OCI-LY1 (cell line): ENCODE results near the gene ZNF692.

Experiments
- H2AFZ ChIP-seq: fragments of 200-600 bp; sonication (generic), shearing (Covaris generic); 2 replicates; pipeline ENCODE4 v1.6.0; 2014; ENCODE audit warnings: antibody characterized with exemption, mild to moderate bottlenecking, low read length
- H3F3A ChIP-seq: fragments of 200-600 bp; sonication (generic), shearing (Covaris generic); 2 replicates; pipeline ENCODE4 v1.6.0; 2014; ENCODE audit warnings: mild to moderate bottlenecking, antibody characterized with exemption, low read length, moderate library complexity; ENCODE audit not compliant: insufficient read depth
- H3K27ac ChIP-seq: fragments of 200-600 bp; sonication (generic); 2 replicates; pipeline ENCODE4 v1.5.1; 2014; ENCODE audit warnings: low read length, mixed run types, mild to moderate bottlenecking, low read depth; ENCODE audit not compliant: poor library complexity, severe bottlenecking
- H3K27me3 ChIP-seq: fragments of 200-600 bp; sonication (generic); 2 replicates; pipeline ENCODE4 v1.6.0; 2014; ENCODE audit warnings: antibody characterized with exemption, mild to moderate bottlenecking, low read length, moderate library complexity; ENCODE audit not compliant: insufficient read depth
- H3K36me3 ChIP-seq: fragments of 200-600 bp; sonication (generic); 2 replicates; pipeline ENCODE4 v1.6.1; 2014; ENCODE audit warnings: mild to moderate bottlenecking, antibody characterized with exemption, low read length, moderate library complexity, mixed read lengths; ENCODE audit not compliant: insufficient read depth
- H3K4me1 ChIP-seq: fragments of 200-600 bp; sonication (generic); 2 replicates; pipeline ENCODE4 v1.5.1; 2014; ENCODE audit warnings: mild to moderate bottlenecking, low read length, moderate library complexity; ENCODE audit not compliant: insufficient read depth, severe bottlenecking
- H3K4me2 ChIP-seq: fragments of 200-600 bp; sonication (generic), shearing (Covaris generic); 2 replicates; pipeline ENCODE4 v1.6.1; 2014; ENCODE audit warnings: low read length
- H3K4me3 ChIP-seq: fragments of 200-600 bp; sonication (generic); 2 replicates; pipeline ENCODE4 v1.5.1; 2014; ENCODE audit warnings: low read length, low read depth, mild to moderate bottlenecking, mixed read lengths; ENCODE audit not compliant: poor library complexity, severe bottlenecking
- H3K79me2 ChIP-seq: fragments of 200-600 bp; shearing (Covaris generic); 2 replicates; pipeline ENCODE4 v1.6.1; 2016; ENCODE audit warnings: mixed run types, low read length, mixed read lengths; ENCODE audit not compliant: insufficient read depth
- H3K9ac ChIP-seq: fragments of 200-600 bp; sonication (generic), shearing (Covaris generic); 2 replicates; pipeline ENCODE4 v1.6.1; 2014; ENCODE audit warnings: mild to moderate bottlenecking, low read length, mixed read lengths
- H3K9me2 ChIP-seq: fragments of 200-600 bp; sonication (generic), shearing (Covaris generic); 2 replicates; pipeline ENCODE4 v1.6.1; 2014; ENCODE audit warnings: low read depth, mild to moderate bottlenecking, low read length, mixed read lengths
- H3K9me3 ChIP-seq: fragments of 200-600 bp; shearing (Covaris generic); 2 replicates; pipeline ENCODE4 v1.6.1; 2014; ENCODE audit warnings: low read length, mixed read lengths
- H4K20me1 ChIP-seq: fragments of 200-600 bp; sonication (generic), shearing (Covaris generic); 2 replicates; pipeline ENCODE4 v1.6.0; 2016; ENCODE audit warnings: mild to moderate bottlenecking, low read length; ENCODE audit not compliant: insufficient read depth
- CTCF ChIP-seq: fragments of 200-600 bp; sonication (generic), shearing (Covaris generic); IDR thresholded peaks from 2 replicates; pipeline ENCODE4 v1.5.1; 2017; ENCODE audit warnings: mild to moderate bottlenecking, antibody characterized with exemption, low read length, moderate library complexity, mixed read lengths
- EZH2 ChIP-seq: fragments of 200-600 bp; sonication (generic), shearing (Covaris generic); IDR thresholded peaks from 2 replicates; pipeline ENCODE4 v1.8.0; 2017; ENCODE audit warnings: borderline replicate concordance, mixed run types, mild to moderate bottlenecking, antibody characterized with exemption, low read length, moderate library complexity, mixed read lengths

Gene ZNF692

GRCh38 chr1:248825136-248825535 is 33.7 kb downstream of the ZNF692 start:
- no peaks in the 10 kb centered on the region for H4K20me1 ChIP-seq
- H3K79me2 ChIP-seq = no peaks in the 10 kb centered on the region

GRCh38 chr1:248824701-248825100 is 34.2 kb downstream of the ZNF692 start:
- H3K4me1 ChIP-seq = peaks cover 46% of the 10 kb centered on the region
- peak overlapping the region; percentile 88; the same call in 1 of the 2 replicates for H3K9ac ChIP-seq
- no peaks in the 10 kb centered on the region for H3K9me2 ChIP-seq
- no peaks in the 10 kb centered on the region for H4K20me1 ChIP-seq
- H3K9me3 ChIP-seq = no peaks in the 10 kb centered on the region
- H3K36me3 ChIP-seq = peaks cover 27% of the 10 kb centered on the region; the same call in 1 of the 2 replicates
- no peak overlapping the region for H2AFZ ChIP-seq
- H3K79me2 ChIP-seq = no peaks in the 10 kb centered on the region
- H3K27ac ChIP-seq = no peak overlapping the region
- H3K27me3 ChIP-seq = no peaks in the 10 kb centered on the region
- peak overlapping the region; percentile 77 for H3K4me3 ChIP-seq
- H3F3A ChIP-seq = no peaks in the 10 kb centered on the region
- TF ChIP-seq EZH2 = no peak
- H3K4me2 ChIP-seq = peak overlapping the region; percentile 76

More at GRCh38 chr1:248825136-248825535, 33.7 kb downstream of the ZNF692 start:
- Histone ChIP-seq H3K9me3 (no peaks in the 10 kb centered on the region), H3K27ac (peak overlapping the region; percentile 24), H3K4me2 (peak overlapping the region; percentile 76), H3K9ac (peak overlapping the region; percentile 88), H3F3A (no peaks in the 10 kb centered on the region), H2AFZ (no peak overlapping the region; the same call in 1 of the 2 replicates), H3K36me3 (peaks cover 24% of the 10 kb centered on the region; the same call in 1 of the 2 replicates), H3K4me1 (peaks cover 46% of the 10 kb centered on the region), H3K27me3 (no peaks in the 10 kb centered on the region), H3K9me2 (no peaks in the 10 kb centered on the region), H3K4me3 (peak overlapping the region; percentile 77)
- no peak for TF ChIP-seq CTCF
- TF ChIP-seq EZH2 = no peak

GRCh38 chr1:248824301-248824700 is 34.6 kb downstream of the ZNF692 start:
- no peaks in the 10 kb centered on the region for H4K20me1 ChIP-seq
- H3K36me3 ChIP-seq = peaks cover 27% of the 10 kb centered on the region; the same call in 1 of the 2 replicates
- H3K9me2 ChIP-seq = no peaks in the 10 kb centered on the region
- no peaks in the 10 kb centered on the region for H3K79me2 ChIP-seq
- H3K4me2 ChIP-seq = peak overlapping the region; percentile 76; the same call in 1 of the 2 replicates
- H3K27ac ChIP-seq = no peak overlapping the region
- no peak overlapping the region for H3K9ac ChIP-seq
- H3K27me3 ChIP-seq = no peaks in the 10 kb centered on the region
- no peaks in the 10 kb centered on the region for H3F3A ChIP-seq
- H3K9me3 ChIP-seq = no peaks in the 10 kb centered on the region
- no peak overlapping the region for H2AFZ ChIP-seq
- H3K4me1 ChIP-seq = peaks cover 47% of the 10 kb centered on the region
- no peak overlapping the region for H3K4me3 ChIP-seq
- no peak for TF ChIP-seq CTCF
- TF ChIP-seq EZH2 = no peak

- peak overlapping the region; percentile 76; the same call in 1 of the 2 replicates for H3K4me2 ChIP-seq
- no peaks in the 10 kb centered on the region for H3F3A ChIP-seq
- H3K4me1 ChIP-seq = peaks cover 52% of the 10 kb centered on the region
- no peak overlapping the region for H3K27ac ChIP-seq
- H3K9me2 ChIP-seq = no peaks in the 10 kb centered on the region
- H4K20me1 ChIP-seq = no peaks in the 10 kb centered on the region
- H3K4me3 ChIP-seq = peak overlapping the region; percentile 3
- no peak for TF ChIP-seq EZH2
- TF ChIP-seq CTCF = no peak
- H3K27me3 ChIP-seq = no peaks in the 10 kb centered on the region
- H3K9me3 ChIP-seq = no peaks in the 10 kb centered on the region
- peaks cover 27% of the 10 kb centered on the region; the same call in 1 of the 2 replicates for H3K36me3 ChIP-seq
- no peak overlapping the region for H2AFZ ChIP-seq
- H3K79me2 ChIP-seq = no peaks in the 10 kb centered on the region
- H3K9ac ChIP-seq = no peak overlapping the region
Measured at GRCh38 chr1:248823517-248824001, 35.3 kb downstream of the ZNF692 start.
